Measurements from ENCODE around the gene GPR27.

DNA sequence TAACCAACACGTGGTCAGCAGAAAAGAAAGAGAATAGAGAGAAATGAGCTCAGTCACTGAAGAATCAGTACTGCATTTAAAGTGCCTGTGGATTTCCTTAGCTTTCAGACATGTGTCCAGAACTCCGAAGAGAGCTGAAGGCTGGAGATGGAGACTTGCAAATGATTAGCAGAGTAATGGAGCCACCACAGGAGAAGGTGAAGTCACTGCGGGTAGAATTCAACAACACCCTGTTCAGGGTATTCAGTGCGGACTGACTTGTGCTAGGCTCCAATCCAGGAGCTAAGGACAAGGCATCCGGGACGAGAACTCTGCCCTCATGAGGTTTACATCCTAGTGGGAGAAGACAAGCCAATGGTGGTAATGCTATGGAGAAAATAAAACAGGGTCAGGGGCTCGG, 32.7 kb upstream of the GPR27 start:
- TF ChIP-seq POLR2A (IDR thresholded peaks at IDR 0.05; ENCODE audit: low read depth, low read length) = no peak
- TF ChIP-seq TAF1 (IDR thresholded peaks at IDR 0.05; ENCODE audit: borderline replicate concordance, low read depth, low read length) = no peak
- TF ChIP-seq POLR2AphosphoS5 (IDR thresholded peaks at IDR 0.05; ENCODE audit: low read depth, low read length) = no peak
